ENCODE measurements around the gene SKAP2.

SKAP2 gene

DNA sequence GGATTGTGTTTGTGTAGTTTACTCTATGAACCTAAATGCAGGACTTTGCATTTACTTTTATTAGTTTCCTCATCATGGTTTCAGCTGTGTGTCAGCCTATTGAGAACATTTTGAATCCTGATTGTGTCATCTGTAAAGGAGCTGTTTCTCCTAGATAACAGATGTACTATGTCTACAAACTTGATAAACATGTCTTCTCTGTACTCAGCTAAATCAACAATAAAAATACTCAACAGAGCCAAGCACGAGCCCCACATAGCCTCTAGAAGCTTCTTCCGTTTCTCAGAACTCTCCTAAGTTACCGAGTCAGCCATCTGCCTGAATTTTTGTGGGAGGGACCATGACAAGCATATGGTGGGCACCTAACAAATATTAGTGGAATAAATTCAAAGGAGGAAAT lies 234.7 kb downstream of the SKAP2 start:
- no peak for DNase-seq

DNA sequence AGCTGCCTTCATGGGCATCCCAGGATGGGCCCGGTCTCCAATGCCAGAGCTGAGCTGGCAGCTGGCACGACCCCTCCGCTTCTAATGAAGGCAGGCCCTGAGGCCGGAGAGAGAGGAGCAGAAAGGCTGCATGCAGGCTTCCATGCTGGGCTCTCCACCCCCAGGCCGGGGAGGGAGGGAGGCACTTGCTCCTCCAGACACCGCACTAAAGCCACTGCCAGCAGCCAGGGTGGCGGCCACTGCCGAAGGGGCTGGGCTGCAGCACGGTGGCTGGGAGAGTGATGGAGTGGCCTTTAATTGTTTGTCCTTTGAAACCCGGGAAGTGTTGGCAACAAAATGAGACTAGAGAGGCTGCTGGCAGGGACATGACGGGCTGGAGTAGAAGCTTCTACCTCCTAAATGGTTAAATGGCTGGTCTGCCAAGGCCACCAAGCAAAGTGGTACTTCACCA lies 236.5 kb downstream of the SKAP2 start:
- no peak for DNase-seq

DNA sequence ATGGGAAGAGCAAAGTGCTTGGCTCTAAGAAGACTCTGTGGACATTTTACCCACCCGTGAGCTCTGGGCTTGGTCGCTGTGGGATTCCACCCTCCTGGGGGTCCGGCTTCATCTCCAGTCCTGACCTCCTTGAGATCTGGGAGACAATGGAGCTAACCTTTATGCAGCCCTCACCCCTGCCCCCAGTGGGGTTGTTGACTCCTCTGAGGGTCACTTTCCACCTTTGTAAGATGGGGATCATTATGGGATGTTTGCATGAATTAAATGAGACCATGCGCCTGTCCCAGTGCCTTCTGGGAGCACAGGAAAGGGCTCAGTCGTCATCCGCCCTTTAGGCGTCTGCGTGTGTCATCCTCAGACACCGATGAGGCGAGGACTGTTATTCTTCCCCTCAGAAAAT lies 237.2 kb downstream of the SKAP2 start:
- no peak for DNase-seq

DNA sequence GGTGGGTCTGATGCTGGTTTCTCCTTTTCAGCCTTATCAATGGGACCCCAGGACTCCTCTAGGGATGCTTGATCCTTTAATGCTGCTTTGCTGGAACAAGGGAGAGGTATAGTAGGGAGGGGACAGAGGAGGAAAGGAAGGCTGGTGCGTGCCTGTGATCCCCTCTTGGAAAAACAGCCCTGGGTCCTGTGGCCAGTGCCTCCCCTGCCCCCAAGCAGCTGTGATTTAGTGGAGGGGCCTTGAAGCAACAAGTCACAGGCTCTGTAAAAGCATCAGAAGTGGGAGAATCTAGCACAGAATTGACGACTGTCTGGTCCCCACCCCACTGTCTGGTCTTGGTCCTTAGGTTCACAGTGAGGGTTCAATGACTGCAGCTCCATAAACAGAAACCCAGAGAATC lies 237.7 kb downstream of the SKAP2 start:
- no peak for DNase-seq

DNA sequence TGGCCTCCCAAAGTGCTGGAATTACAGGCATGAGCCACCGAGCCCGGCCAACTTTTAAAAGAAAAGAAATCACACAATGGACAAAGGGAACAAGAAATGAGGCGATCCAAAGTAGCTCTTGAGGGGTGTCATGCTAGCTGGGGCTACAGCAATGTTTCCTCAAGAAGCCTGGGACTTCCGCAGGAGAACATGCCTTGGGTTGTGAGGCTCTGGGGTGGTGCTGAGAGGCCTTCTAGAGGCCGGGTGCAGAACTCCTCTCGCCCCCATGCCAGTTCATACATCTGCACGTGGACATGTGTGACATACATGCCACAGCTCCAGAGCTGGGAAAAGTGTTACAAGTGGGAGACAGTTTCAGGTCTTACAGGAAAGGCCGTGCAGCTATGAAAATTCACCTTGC lies 238.2 kb downstream of the SKAP2 start:
- no peak for DNase-seq

DNA sequence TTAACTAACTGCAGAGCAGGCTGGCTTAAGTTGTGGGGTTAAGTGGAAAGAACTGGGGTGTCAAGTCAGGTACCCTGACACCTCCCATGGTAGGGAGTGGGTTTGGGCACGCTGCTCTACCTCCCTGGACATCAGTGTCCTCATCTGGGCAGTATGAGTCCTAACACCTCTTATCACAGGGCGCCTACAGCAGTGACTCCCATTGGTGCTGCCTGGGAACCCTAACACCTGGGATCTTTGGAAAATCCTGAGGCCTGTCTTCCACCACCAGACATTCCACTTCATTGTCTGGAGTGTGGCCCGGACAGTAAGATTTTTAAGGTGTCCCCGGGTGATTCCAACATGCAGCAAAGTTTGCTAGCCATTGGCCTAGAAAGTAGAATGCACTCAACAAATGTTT lies 239.1 kb downstream of the SKAP2 start:
- no peak for DNase-seq

DNA sequence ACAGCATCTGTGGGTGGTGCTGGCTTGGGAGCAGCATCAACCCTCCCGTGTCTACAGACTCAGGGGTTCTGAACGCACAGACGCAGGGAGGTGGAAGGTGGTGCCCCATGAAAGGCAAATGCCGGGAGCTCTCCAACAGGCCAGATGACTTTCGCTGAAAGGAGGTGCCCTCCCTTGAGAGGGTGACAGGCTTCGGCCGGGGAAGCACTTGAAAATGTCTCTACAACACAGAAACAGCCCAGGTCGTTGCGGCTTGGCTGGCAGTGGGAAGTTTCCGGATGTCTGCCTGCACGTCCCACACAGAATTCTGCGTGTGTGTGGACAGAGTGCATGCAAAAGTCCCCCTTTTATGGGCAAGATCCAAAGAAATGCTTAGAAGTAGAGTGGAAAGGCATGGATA lies 239.6 kb downstream of the SKAP2 start:
- DNase-seq: no peak

DNA sequence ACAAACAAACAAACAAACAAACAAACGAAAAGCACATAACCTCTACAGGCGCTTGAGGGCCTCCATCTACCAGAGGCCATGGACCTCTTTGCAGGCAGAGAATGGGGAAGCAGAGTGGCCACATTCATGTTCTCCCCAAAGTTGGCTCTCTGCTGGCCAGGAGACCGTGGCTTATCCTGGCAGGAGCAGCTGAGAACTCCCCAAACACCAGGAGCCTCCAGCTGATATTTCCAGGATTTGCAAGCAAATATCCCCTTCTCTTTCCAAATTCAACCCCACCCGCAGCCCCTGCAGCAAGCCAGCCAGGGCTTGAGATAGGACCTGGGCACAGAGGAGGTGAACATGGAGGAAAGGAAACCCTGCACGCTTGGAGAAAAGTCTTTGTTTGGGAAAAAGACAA lies 240.0 kb downstream of the SKAP2 start:
- no peak for DNase-seq

DNA sequence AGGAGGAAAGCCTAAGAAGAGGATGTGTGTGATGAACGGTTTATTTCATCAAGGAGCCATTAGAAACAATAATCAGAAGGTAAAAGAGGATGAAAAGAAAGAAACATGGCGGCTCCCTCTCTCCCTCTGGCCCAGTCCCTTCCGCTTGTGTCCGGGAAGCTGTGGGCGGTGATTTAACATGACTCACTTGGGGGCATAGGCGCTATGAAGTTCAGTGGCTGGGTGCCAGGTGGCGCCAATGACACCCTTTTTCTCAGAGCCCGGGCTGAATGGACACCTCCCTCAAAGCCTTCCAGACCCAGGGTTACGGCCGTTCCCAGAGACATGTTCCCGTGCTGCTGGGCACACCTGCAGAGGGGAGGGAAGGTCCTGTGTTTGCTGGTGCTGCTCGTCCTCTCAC lies 244.0 kb downstream of the SKAP2 start:
- no peak for DNase-seq

DNA sequence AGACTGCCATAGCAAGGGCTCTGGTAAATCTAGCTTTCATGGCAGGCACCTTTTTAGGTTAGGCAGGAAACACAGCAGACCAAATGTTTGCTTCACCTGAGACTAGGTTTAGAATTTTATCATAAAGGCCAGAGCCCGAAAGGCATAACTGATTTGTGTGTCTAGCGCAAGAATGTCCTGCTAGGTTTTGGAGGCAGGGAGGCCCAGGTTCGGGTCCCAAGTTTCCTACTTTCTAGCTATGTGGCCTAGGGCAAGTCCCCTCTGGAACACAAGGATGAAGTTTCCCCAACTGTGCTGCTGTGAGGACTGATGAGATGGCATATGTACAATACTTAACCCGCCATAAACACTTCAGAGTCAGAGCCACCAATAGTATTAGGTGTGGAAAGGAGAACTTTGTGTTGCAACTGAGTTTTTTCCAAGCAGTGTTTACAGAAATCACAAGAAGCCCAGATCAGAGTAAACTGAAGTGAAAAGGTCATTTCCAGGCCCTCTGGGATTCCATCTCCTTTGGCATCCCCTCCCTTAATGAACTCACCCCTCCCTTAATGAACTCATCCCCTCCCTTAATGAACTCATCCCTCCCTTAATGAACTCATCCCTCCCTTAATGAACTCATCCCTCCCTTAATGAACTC lies 244.9 kb downstream of the SKAP2 start:
- no peak for DNase-seq

DNA sequence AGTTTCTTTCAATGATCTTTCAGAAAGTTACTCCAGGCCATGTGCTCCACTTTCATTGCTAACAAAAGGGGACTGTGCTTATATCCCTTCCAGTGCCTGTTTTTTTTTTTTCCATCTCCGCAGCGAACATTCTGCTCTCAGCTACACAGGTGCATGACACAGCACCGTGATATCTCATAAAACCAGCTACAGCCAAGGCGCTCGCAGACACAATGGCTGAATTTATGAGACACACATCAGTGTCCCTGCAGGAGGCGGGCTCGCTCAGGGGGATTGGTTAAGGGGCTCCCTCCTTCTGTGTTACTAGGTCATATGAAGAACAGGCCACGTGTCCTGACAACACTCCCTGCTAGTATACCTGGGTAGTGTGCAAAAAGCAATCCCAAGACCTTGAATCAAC lies 245.5 kb downstream of the SKAP2 start:
- no peak for DNase-seq

DNA sequence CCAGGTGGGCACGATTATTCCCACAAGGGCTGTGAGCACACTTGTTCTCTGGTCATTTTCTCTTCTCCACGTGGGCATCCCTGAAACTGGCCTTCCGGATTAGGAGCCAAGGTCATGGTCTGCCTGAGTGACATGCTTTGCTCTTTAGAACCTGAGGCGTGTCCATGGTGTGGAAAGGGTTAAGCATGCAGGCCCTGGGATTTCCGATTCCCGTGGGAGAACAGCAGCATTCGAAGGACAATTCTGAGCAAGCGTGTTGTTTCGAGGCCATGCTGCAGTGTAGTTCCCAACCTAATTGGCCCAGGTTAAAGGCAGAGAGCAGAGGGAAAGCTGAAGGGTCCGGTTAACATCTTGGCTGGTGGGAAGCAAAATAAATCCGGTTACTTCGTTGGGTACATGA lies 245.9 kb downstream of the SKAP2 start:
- no peak for DNase-seq
